Adrenal gland (tissue), 5 donors: ENCODE results near the gene NCK2.

Experiments used
- POLR2A ChIP-seq, 2 donors: fragments of 450-650 bp; IDR thresholded peaks; one replicate each; pipeline ENCODE4 v1.6.1; 2017; ENCODE audit warnings: antibody characterized with exemption in 2 of 2, mild to moderate bottlenecking in 2 of 2, moderate library complexity in 1 of 2
- TF ChIP-seq, protein P1 (sequence below), 6 experiments: fragments of 450-650 bp in 4 of 6; fragments of 200-600 bp in 2 of 6; sonication (generic) in 1 of 6; IDR thresholded peaks; 1 replicate in 5 of 6; 2 replicates in 1 of 6; pipeline versions ENCODE4 v1.5.1 to v1.8.0; 2016 to 2021; ENCODE audit warnings: antibody characterized with exemption in 6 of 6, mild to moderate bottlenecking in 2 of 6, moderate library complexity in 1 of 6
- donor health status: DM: no; HTN: no; CAD: no.

DNA sequence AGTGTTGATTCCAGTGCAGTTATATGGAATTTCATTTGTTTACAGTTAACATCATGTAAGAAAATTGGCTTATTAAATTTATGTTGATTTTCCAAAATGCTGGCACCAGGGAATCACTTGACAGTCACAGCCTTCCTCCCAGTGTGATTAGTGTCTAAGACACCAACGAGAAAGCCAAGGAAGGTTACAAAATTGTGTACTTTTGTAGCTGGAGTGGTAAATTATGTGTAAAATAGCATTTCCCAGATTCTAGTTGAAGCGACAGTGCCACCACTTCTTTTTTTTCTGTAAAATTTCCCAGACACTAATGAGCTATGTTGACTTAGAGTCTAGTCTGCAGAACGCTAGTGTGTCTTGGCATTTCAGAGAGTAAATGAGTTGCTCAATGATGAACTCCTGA lies 101.3 kb downstream of the NCK2 start:
- TF ChIP-seq, protein P1, sequence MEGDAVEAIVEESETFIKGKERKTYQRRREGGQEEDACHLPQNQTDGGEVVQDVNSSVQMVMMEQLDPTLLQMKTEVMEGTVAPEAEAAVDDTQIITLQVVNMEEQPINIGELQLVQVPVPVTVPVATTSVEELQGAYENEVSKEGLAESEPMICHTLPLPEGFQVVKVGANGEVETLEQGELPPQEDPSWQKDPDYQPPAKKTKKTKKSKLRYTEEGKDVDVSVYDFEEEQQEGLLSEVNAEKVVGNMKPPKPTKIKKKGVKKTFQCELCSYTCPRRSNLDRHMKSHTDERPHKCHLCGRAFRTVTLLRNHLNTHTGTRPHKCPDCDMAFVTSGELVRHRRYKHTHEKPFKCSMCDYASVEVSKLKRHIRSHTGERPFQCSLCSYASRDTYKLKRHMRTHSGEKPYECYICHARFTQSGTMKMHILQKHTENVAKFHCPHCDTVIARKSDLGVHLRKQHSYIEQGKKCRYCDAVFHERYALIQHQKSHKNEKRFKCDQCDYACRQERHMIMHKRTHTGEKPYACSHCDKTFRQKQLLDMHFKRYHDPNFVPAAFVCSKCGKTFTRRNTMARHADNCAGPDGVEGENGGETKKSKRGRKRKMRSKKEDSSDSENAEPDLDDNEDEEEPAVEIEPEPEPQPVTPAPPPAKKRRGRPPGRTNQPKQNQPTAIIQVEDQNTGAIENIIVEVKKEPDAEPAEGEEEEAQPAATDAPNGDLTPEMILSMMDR (IDR thresholded peaks at IDR 0.05): no peak
- no peak for TF ChIP-seq POLR2A (IDR thresholded peaks at IDR 0.05)
